PFSK-1 (cell line): Measurements from ENCODE around the gene TSPAN18.

ENCODE experiments used
- FOXP2 ChIP-seq: optimal IDR thresholded peaks from 2 replicates; pipeline ENCODE3; 2011; ENCODE audit warnings: borderline replicate concordance, control low read depth, inconsistent platforms; ENCODE audit not compliant: insufficient read depth; ENCODE audit errors: extremely low read length, extremely low read depth
- POLR2AphosphoS5 ChIP-seq: IDR thresholded peaks from 2 replicates; pipeline ENCODE4 v1.6.1; 2012; ENCODE audit warnings: low read depth, mild to moderate bottlenecking, control low read depth, low read length, moderate library complexity
- REST ChIP-seq, 2 experiments: IDR thresholded peaks; 2 replicates each; pipeline versions ENCODE4 v1.6.1 to v1.8.0; 2011 to 2012; ENCODE audit warnings: low read depth in 2 of 2, low read length in 2 of 2, control low read depth in 1 of 2, inconsistent platforms in 1 of 2, mild to moderate bottlenecking in 1 of 2, moderate library complexity in 1 of 2; ENCODE audit not compliant: insufficient read depth in 1 of 2
- SIN3A ChIP-seq: IDR thresholded peaks from 2 replicates; pipeline ENCODE4 v1.6.1; 2012; ENCODE audit warnings: mild to moderate bottlenecking, low read length, moderate library complexity, borderline replicate concordance; ENCODE audit not compliant: insufficient read depth
- TAF1 ChIP-seq: IDR thresholded peaks from 2 replicates; pipeline ENCODE4 v1.6.1; 2012; ENCODE audit warnings: low read length, control low read depth, borderline replicate concordance; ENCODE audit not compliant: insufficient read depth

TSPAN18 gene

GRCh38 chr11:44784436-44784760 lies 57.6 kb downstream of the TSPAN18 start:
- TF ChIP-seq SIN3A (no peak), TAF1 (no peak)

GRCh38 chr11:44784851-44785250 lies 58.1 kb downstream of the TSPAN18 start:
- TF ChIP-seq SIN3A (no peak), REST (IDR thresholded peaks at IDR 0.05; ENCODE audit: insufficient read depth in 1 of 2, low read depth in 2 of 2, low read length in 2 of 2) (no peak), POLR2AphosphoS5 (no peak), TAF1 (no peak), FOXP2 (no peak)

DNA sequence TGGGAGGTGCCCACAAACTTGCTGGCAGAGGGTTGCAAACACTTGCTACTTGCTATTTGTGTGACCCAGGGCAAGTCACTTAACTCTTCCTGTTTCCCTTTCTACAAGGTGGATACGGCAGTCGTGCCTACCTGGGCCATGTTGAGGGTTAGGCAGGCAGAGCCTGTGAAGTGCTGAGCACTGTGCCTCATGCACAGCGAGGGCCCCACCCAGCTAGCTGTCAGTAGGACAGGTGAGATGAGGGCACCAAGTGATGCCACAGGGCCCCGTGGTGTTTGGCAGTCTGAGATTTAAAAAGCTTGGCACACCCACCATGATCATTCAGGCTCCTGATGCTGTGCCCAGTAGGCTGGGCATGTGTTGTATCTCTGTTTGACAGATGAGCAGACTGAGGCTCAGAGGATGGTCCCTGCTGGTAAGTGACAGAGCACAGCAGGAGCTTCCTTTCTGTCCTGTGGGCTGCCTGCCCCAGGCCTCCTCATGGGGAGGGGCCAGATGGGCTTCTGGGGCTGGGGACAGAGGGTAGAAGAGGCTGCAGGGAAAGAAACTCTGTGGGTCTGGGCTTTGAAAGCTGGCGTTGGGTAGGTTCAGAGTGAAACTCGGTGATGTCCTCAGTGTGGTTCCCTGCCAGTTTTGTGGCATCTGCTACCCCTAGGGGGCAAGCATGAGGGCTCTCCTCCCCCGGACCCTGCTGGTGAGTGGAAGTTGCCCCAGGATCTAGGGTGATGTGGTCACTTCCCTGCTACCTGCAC lies 59.3 kb downstream of the TSPAN18 start:
- no peak for TF ChIP-seq REST (IDR thresholded peaks at IDR 0.05; ENCODE audit: insufficient read depth in 1 of 2, low read depth in 2 of 2, low read length in 2 of 2)
- no peak for TF ChIP-seq SIN3A
- no peak for TF ChIP-seq TAF1
- TF ChIP-seq FOXP2: no peak
- no peak for TF ChIP-seq POLR2AphosphoS5

GRCh38 chr11:44787070-44787469 lies 60.3 kb downstream of the TSPAN18 start:
- TF ChIP-seq POLR2AphosphoS5: no peak
- TF ChIP-seq REST (IDR thresholded peaks at IDR 0.05; ENCODE audit: insufficient read depth in 1 of 2, low read depth in 2 of 2, low read length in 2 of 2): no peak
- no peak for TF ChIP-seq SIN3A
- no peak for TF ChIP-seq TAF1
- no peak for TF ChIP-seq FOXP2

- no peak for TF ChIP-seq POLR2AphosphoS5
- TF ChIP-seq SIN3A: no peak
- TF ChIP-seq TAF1: no peak
- no peak for TF ChIP-seq REST (IDR thresholded peaks at IDR 0.05; ENCODE audit: insufficient read depth in 1 of 2, low read depth in 2 of 2, low read length in 2 of 2)
- TF ChIP-seq FOXP2: no peak
Observed at GRCh38 chr11:44787981-44788380, 61.2 kb downstream of the TSPAN18 start.
